Left ventricle myocardium inferior (tissue), 1 donor: ENCODE measurements around the gene E2F4. TPM values are rescaled to one million over a fixed set of nuclear protein-coding genes. Genes with fewer than 3 reads are reported as not detected.
A peak's percentile ranks its signal among the peaks of the same experiment; 100 is the strongest.

Experiments used
- DNase-seq: peaks from one replicate; pipeline ENCODE4 v3.0.0-alpha.2; 2020
- H3K27ac ChIP-seq: fragments of 200-600 bp; replicated peaks from 2 replicates; pipeline ENCODE4 v1.8.0; 2021
- H3K27me3 ChIP-seq: fragments of 200-600 bp; 2 replicates; pipeline ENCODE4 v1.8.0; 2021; ENCODE audit warnings: low read depth
- H3K36me3 ChIP-seq: fragments of 200-600 bp; 2 replicates; pipeline ENCODE4 v1.8.0; 2021
- H3K4me1 ChIP-seq: fragments of 200-600 bp; 2 replicates; pipeline ENCODE4 v1.8.0; 2021
- H3K4me3 ChIP-seq: fragments of 200-600 bp; 2 replicates; pipeline ENCODE4 v1.8.0; 2021; ENCODE audit warnings: mild to moderate bottlenecking, moderate library complexity
- H3K9me3 ChIP-seq: fragments of 200-600 bp; replicated peaks from 2 replicates; pipeline ENCODE4 v1.8.0; 2021
- CTCF ChIP-seq: fragments of 200-600 bp; IDR thresholded peaks from 2 replicates; pipeline ENCODE4 v1.8.0; 2021; ENCODE audit warnings: antibody characterized with exemption, mild to moderate bottlenecking, borderline replicate concordance
- intact Hi-C: fragments of 100-400 bp; cut with micrococcal nuclease; formaldehyde crosslinking; loops from one replicate; pipeline ENCODE4 v1.11.0; 2022
- total RNA-seq: library from RNA; stranded (reverse); fragmentation: NEBNext Ultra II Directional; extraction: Animal tissue kit (Norgen Biotek cat#: 25700); gene quantifications from one replicate; pipeline ENCODE4 v1.2.1, GENCODE V29; 2021
- donor health status: DM: no; HTN: yes; CAD: no; lungs with severe emphysema.

Gene E2F4
- total RNA-seq, 1 donor from 2014 or later, result 35.9 TPM

GRCh38 chr16:67184995-67185650 lies 6.8 kb upstream of the E2F4 start:
- Histone ChIP-seq H3K9me3 (no peaks in the 10 kb centered on the region), H3K4me1 (peaks cover 33% of the 10 kb centered on the region), H3K4me3 (peak overlapping the region; percentile 75), H3K36me3 (no peaks in the 10 kb centered on the region), H3K27ac (peak overlapping the region; percentile 97), H3K27me3 (no peaks in the 10 kb centered on the region)
- DNase-seq, result peak; percentile 93
- peak; percentile 92 for TF ChIP-seq CTCF
- intact Hi-C loops, result no loop called here

GRCh38 chr16:67185651-67186134 lies 6.3 kb upstream of the E2F4 start:
- intact Hi-C loops, result no loop called here
- Histone ChIP-seq H3K27me3 (no peaks in the 10 kb centered on the region), H3K36me3 (no peaks in the 10 kb centered on the region), H3K4me1 (peaks cover 38% of the 10 kb centered on the region), H3K27ac (peak overlapping the region; percentile 97), H3K4me3 (peak overlapping the region; percentile 75), H3K9me3 (no peaks in the 10 kb centered on the region)
- DNase-seq, result no peak
- no peak for TF ChIP-seq CTCF

- Histone ChIP-seq H3K9me3 (no peaks in the 10 kb centered on the region), H3K4me3 (no peak overlapping the region), H3K4me1 (peaks cover 46% of the 10 kb centered on the region), H3K27me3 (no peaks in the 10 kb centered on the region), H3K27ac (no peak overlapping the region), H3K36me3 (no peaks in the 10 kb centered on the region)
- DNase-seq, result no peak
- TF ChIP-seq CTCF, result no peak
- intact Hi-C loops, result no loop called here
Observed at GRCh38 chr16:67186550-67186950, 5.4 kb upstream of the E2F4 start.

GRCh38 chr16:67187175-67187890 lies 4.6 kb upstream of the E2F4 start:
- intact Hi-C loops, result no loop called here
- Histone ChIP-seq H3K27me3 (no peaks in the 10 kb centered on the region), H3K9me3 (no peaks in the 10 kb centered on the region), H3K4me3 (no peak overlapping the region), H3K27ac (no peak overlapping the region), H3K4me1 (peaks cover 53% of the 10 kb centered on the region), H3K36me3 (no peaks in the 10 kb centered on the region)
- DNase-seq, result no peak
- no peak for TF ChIP-seq CTCF

- intact Hi-C loops, result no loop called here
- no peak for DNase-seq
Observed at GRCh38 chr16:67188323-67188722, 3.6 kb upstream of the E2F4 start.

More at GRCh38 chr16:67188323-67188722, 3.6 kb upstream of the E2F4 start:
- no peaks in the 10 kb centered on the region for H3K9me3 ChIP-seq
- no peak overlapping the region for H3K4me3 ChIP-seq
- H3K27ac ChIP-seq, result no peak overlapping the region
- no peak for TF ChIP-seq CTCF
- H3K36me3 ChIP-seq, result no peaks in the 10 kb centered on the region
- no peaks in the 10 kb centered on the region for H3K27me3 ChIP-seq
- H3K4me1 ChIP-seq, result peaks cover 53% of the 10 kb centered on the region
